ENCODE measurements around the gene CLTC. TPM values are rescaled to one million over a fixed set of nuclear protein-coding genes. Genes with fewer than 3 reads are reported as not detected.
A peak's percentile ranks its signal among the peaks of the same experiment; 100 is the strongest.

Gene CLTC
- total RNA-seq, 2 donors from 2014 or later: 273 to 285 TPM

GRCh38 chr17:59725691-59726090 is 106.0 kb downstream of the CLTC start:
- peaks cover 17 to 18% of the 10 kb centered on the region in 2 donors for H3K4me1 ChIP-seq (ENCODE audit: control insufficient read depth in 1 of 2, low read depth in 2 of 2)
- H3K36me3 ChIP-seq: no peaks in the 10 kb centered on the region
- no peaks in the 10 kb centered on the region for H3K27me3 ChIP-seq (replicated peaks; ENCODE audit: insufficient read depth)
- ATAC-seq (ENCODE audit: insufficient number of reproducible peaks, low FRiP score, low read depth) (no peak), DNase-seq (ENCODE audit: low spot score) (no peak)
- no peak for TF ChIP-seq CTCF (IDR thresholded peaks at IDR 0.05)
- no peaks in the 10 kb centered on the region for H3K9me3 ChIP-seq
- H3K4me3 ChIP-seq: peak overlapping the region; percentile 13
- peak overlapping the region; percentile 40 to 48 for H3K27ac ChIP-seq

DNA sequence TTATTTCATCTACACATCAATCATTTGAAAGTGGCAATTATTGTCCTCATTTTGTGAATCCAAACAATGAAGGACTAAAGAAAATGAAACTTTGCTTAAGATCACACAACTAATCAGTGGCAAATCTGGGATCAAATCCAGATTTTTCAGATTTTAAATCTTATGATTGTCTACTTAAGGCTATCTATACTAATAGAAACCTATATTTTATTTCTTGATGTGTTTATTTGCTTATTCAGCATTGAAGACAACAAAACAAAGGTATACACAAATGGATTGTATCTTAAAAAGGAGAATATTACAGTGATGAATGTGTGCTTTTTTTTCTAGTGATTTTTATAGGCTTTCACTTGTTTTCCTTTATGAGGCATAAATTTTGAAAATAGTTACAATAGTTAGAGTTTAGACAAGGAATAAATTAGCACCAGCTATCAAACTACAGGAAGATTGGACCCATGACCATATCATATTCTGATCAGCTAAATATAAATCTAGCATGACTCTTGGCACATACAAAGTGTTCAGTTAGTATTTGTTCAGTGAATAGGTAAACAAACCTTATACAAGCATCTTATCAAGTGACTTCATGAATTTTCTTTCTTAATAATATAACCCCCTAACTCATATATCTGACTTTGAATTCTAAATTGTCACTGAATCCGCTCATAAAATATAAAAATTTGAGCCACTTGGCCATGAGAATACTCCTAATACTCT is 108.3 kb downstream of the CLTC start:
- H3K4me3 ChIP-seq: no peak overlapping the region
- ATAC-seq (ENCODE audit: insufficient number of reproducible peaks, low FRiP score, low read depth) (no peak), DNase-seq (ENCODE audit: low spot score) (no peak)
- TF ChIP-seq CTCF (IDR thresholded peaks at IDR 0.05): no peak
- no peaks in the 10 kb centered on the region for H3K27me3 ChIP-seq (replicated peaks; ENCODE audit: insufficient read depth)
- no peaks in the 10 kb centered on the region for H3K36me3 ChIP-seq
- no peaks in the 10 kb centered on the region for H3K9me3 ChIP-seq
- no peak overlapping the region for H3K27ac ChIP-seq
- H3K4me1 ChIP-seq (ENCODE audit: control insufficient read depth in 1 of 2, low read depth in 2 of 2): peaks cover 17 to 18% of the 10 kb centered on the region in 2 donors

DNA sequence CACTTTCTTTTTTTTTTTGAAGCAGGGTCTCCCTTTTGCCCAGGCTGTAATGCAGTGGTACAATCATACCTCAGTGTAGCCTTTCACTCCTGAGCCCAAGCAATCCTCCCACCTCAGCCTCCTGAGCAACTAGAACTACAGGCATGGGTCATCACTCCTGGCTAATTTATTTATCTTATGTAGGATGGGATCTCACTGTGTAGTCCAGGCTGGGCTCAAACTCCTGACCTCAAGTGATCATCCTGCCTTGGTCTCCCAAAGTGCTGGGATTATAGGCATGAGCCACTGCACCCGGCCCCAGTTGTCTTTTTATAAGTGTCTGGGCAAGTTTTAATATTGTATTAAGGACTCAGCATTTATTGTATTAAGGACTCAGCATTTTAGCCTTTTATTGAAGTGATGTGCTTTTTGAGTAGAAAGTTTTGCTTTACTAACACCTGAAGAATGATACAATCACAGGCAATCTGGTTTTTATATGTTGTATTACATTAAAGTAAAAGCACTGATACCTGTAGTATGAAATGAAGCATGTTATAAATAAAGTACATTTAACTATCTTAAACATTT is 110.7 kb downstream of the CLTC start:
- peaks cover 10% of the 10 kb centered on the region in 2 donors for H3K4me1 ChIP-seq (ENCODE audit: control insufficient read depth in 1 of 2, low read depth in 2 of 2)
- H3K9me3 ChIP-seq: no peaks in the 10 kb centered on the region
- no peak for DNase-seq (ENCODE audit: low spot score)
- no peak overlapping the region for H3K27ac ChIP-seq
- no peak for TF ChIP-seq CTCF (IDR thresholded peaks at IDR 0.05)
- peaks cover under 1% of the 10 kb centered on the region for H3K36me3 ChIP-seq
- H3K27me3 ChIP-seq (replicated peaks; ENCODE audit: insufficient read depth): no peaks in the 10 kb centered on the region
- ATAC-seq (ENCODE audit: insufficient number of reproducible peaks, low FRiP score, low read depth): no peak
- H3K4me3 ChIP-seq: no peak overlapping the region

DNA sequence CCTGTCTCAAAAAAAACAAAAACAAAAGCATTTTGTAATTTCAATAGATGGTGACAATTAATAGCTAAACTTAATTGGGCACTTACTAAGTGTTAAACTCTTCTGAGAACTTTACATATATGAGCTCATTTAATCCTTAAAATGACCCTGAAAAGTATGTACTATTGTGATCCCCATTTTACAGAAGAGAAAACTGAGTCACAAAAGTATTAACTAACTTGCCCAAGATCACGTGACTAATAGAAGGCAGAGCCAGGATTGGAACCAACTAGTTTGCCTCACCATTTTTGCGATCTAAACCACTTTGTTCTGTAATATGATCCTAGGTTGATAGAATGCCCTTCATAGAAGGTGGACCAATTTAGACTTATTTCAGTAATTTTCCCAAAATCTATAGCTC is 114.0 kb downstream of the CLTC start:
- Histone ChIP-seq H3K9me3 (no peaks in the 10 kb centered on the region), H3K36me3 (peaks cover 14% of the 10 kb centered on the region), H3K4me3 (no peak overlapping the region), H3K27ac (no peak overlapping the region), H3K4me1 (ENCODE audit: control insufficient read depth in 1 of 2, low read depth in 2 of 2) (peaks cover 0 to 8% of the 10 kb centered on the region in 2 donors), H3K27me3 (replicated peaks; ENCODE audit: insufficient read depth) (no peaks in the 10 kb centered on the region)
- DNase-seq (ENCODE audit: low spot score): no peak
- no peak for ATAC-seq (ENCODE audit: insufficient number of reproducible peaks, low FRiP score, low read depth)
- TF ChIP-seq CTCF (IDR thresholded peaks at IDR 0.05): no peak

DNA sequence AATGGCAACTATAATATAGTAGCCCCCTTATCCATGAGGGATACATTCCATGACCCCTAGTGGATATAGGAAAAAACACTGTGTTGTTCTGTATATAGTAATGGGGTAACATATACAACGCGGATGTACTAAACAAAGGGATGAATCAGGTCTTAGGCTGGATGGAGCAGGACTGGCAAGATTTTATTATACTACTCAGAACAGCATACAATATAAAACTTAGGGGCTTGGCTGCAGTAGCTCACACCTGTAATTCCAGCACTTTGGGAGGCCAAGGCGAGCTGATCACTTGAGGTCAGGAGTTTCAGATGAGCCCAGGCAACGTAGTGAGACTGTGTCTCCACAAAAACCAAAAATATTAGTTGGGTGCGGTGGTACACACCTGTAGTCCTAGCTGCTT is 114.5 kb downstream of the CLTC start:
- H3K27ac ChIP-seq: no peak overlapping the region
- H3K9me3 ChIP-seq: no peaks in the 10 kb centered on the region
- no peak for TF ChIP-seq CTCF (IDR thresholded peaks at IDR 0.05)
- H3K36me3 ChIP-seq: peaks cover 14% of the 10 kb centered on the region
- DNase-seq (ENCODE audit: low spot score) (no peak), ATAC-seq (ENCODE audit: insufficient number of reproducible peaks, low FRiP score, low read depth) (no peak)
- H3K4me1 ChIP-seq (ENCODE audit: control insufficient read depth in 1 of 2, low read depth in 2 of 2): peaks cover 0 to 8% of the 10 kb centered on the region in 2 donors
- H3K27me3 ChIP-seq (replicated peaks; ENCODE audit: insufficient read depth): no peaks in the 10 kb centered on the region
- no peak overlapping the region for H3K4me3 ChIP-seq

Measured in thoracic aorta (tissue), 2 donors.